ENCODE data around the gene FGD6.
"Not testable (repeated sequence)": the region's sequence is repeated elsewhere in the genome, so short reads cannot be mapped to it uniquely, and the experiment has no call there.

Gene FGD6

GRCh38 chr12:95244350-95244749 is 27.1 kb upstream of the FGD6 start:
- H3K4me3 ChIP-seq (ENCODE audit: low read depth, low read length), result no peak overlapping the region
- ChIA-PET POLR2A (no interaction called here), CTCF (interaction anchor here (1.8 kb wide), 1 partner anchor 28 kb away, joined by 4 read pairs; no protein-coding TSS in a partner anchor)
- no peak for DNase-seq (ENCODE audit: low read depth, low spot score)
- TF ChIP-seq CTCF (IDR thresholded peaks at IDR 0.05; ENCODE audit: insufficient read depth, low read length, missing control alignments), result no peak

GRCh38 chr12:95243497-95244183 is 26.4 kb upstream of the FGD6 start:
- TF ChIP-seq CTCF (IDR thresholded peaks at IDR 0.05; ENCODE audit: insufficient read depth, low read length, missing control alignments), result no peak
- H3K4me3 ChIP-seq (ENCODE audit: low read depth, low read length), result no peak overlapping the region
- ChIA-PET POLR2A (no interaction called here), CTCF (interaction anchor here (0.8 to 1.8 kb wide), 2 partner anchors 27 to 126 kb away, joined by 4 read pairs; no protein-coding TSS in a partner anchor)
- DNase-seq (ENCODE audit: low read depth, low spot score), result no peak

GRCh38 chr12:95241761-95242506 is 24.7 kb upstream of the FGD6 start:
- no peak for DNase-seq (ENCODE audit: low read depth, low spot score)
- CTCF ChIA-PET, result no interaction called here

GRCh38 chr12:95241138-95241537 is 23.9 kb upstream of the FGD6 start:
- DNase-seq (ENCODE audit: low read depth, low spot score); POLR2A ChIA-PET; H3K4me3 ChIP-seq (ENCODE audit: low read depth, low read length): not testable (repeated sequence)
- CTCF ChIA-PET, result interaction anchor here (1.2 kb wide), 1 partner anchor 26 kb away, joined by 3 read pairs; no protein-coding TSS in a partner anchor

More at GRCh38 chr12:95241761-95242506, 24.7 kb upstream of the FGD6 start:
- TF ChIP-seq CTCF (IDR thresholded peaks at IDR 0.05; ENCODE audit: insufficient read depth, low read length, missing control alignments), result no peak
- no peak overlapping the region for H3K4me3 ChIP-seq (ENCODE audit: low read depth, low read length)
- POLR2A ChIA-PET, result no interaction called here

- ChIA-PET CTCF (interaction anchor here (1.2 kb wide), 1 partner anchor 26 kb away, joined by 3 read pairs; no protein-coding TSS in a partner anchor), POLR2A (no interaction called here)
- no peak for TF ChIP-seq CTCF (IDR thresholded peaks at IDR 0.05; ENCODE audit: insufficient read depth, low read length, missing control alignments)
- no peak for DNase-seq (ENCODE audit: low read depth, low spot score)
- H3K4me3 ChIP-seq (ENCODE audit: low read depth, low read length), result no peak overlapping the region
These were observed 23.3 kb upstream of the FGD6 start for GRCh38 chr12:95240556-95240955.

GRCh38 chr12:95239835-95240234 is 22.6 kb upstream of the FGD6 start:
- DNase-seq (ENCODE audit: low read depth, low spot score); H3K4me3 ChIP-seq (ENCODE audit: low read depth, low read length); POLR2A ChIA-PET: not testable (repeated sequence)
- CTCF ChIA-PET, result interaction anchor here (0.6 to 1.3 kb wide), 2 partner anchors 262 to 295 kb away, joined by 3 to 4 read pairs; no protein-coding TSS in a partner anchor

- ChIA-PET POLR2A (no interaction called here), CTCF (interaction anchor here (0.6 to 1.3 kb wide), 3 partner anchors 95 to 296 kb away, joined by 3 to 4 read pairs (median 3); no protein-coding TSS in a partner anchor)
- no peak overlapping the region for H3K4me3 ChIP-seq (ENCODE audit: low read depth, low read length)
- no peak for DNase-seq (ENCODE audit: low read depth, low spot score)
- TF ChIP-seq CTCF (IDR thresholded peaks at IDR 0.05; ENCODE audit: insufficient read depth, low read length, missing control alignments), result no peak
These were observed 21.9 kb upstream of the FGD6 start for GRCh38 chr12:95239216-95239615.
